A549 (cell line): ENCODE results near the gene TNS1. TPM values are rescaled to one million over a fixed set of nuclear protein-coding genes. Genes with fewer than 3 reads are reported as not detected.

Source experiments
- ATAC-seq, 2 experiments: fragments of 200-7000 bp in 1 of 2; fragments of >200 bp in 1 of 2; cut with Nextera tagmentation in 1 of 2; cut with Tn5 transposase in 1 of 2; 3 replicates each; pipeline versions ENCODE4 v1.8.0 to v1.9.1; 2018 to 2020; ENCODE audit warnings: mild to moderate bottlenecking in 1 of 2, moderate library complexity in 1 of 2
- CTCF ChIA-PET: fragments of 300-600 bp; sonication (Branson Sonifier 250); formaldehyde crosslinking; extraction: SDS; loops from one replicate; lab custom pipeline; 2021; ENCODE audit warnings: antibody characterized with exemption, inconsistent platforms; lab: Yijun Ruan, JAX
- POLR2A ChIA-PET: fragments of 350-600 bp; formaldehyde crosslinking; extraction: SDS; loops from one replicate; lab custom pipeline; 2021; ENCODE audit warnings: antibody characterized with exemption, inconsistent platforms; lab: Yijun Ruan, JAX
- DNase-seq, 2 experiments: peaks; one replicate each; pipeline versions ENCODE4 v3.0.0 to v3.0.0-alpha.2; 2011 to 2016; ENCODE audit warnings: low read depth in 1 of 2, low spot score in 1 of 2
- FAIRE-seq: peaks from 2 replicates; lab custom pipeline; 2011; peaks lifted over from hg19 to GRCh38; lab: Jason Lieb, UNC
- H3K27ac ChIP-seq, 2 experiments: fragments of >200 bp; sonication (Bioruptor Twin); formaldehyde crosslinking; 3 replicates each; pipeline ENCODE4 v1.5.1; 2016 to 2017
- H3K4me1 ChIP-seq: fragments of >200 bp; sonication (Bioruptor Twin); formaldehyde crosslinking; 3 replicates; pipeline ENCODE4 v1.6.1; 2016
- H3K4me2 ChIP-seq: fragments of >200 bp; sonication (Bioruptor Twin); formaldehyde crosslinking; 3 replicates; pipeline ENCODE4 v1.6.1; 2016
- H3K4me3 ChIP-seq: fragments of >200 bp; sonication (Bioruptor Twin); formaldehyde crosslinking; 3 replicates; pipeline ENCODE4 v1.5.1; 2016
- H3K9me3 ChIP-seq: fragments of >200 bp; sonication (Bioruptor Twin); formaldehyde crosslinking; 3 replicates; pipeline ENCODE4 v1.6.1; 2016
- BHLHE40 ChIP-seq: IDR thresholded peaks from 2 replicates; pipeline ENCODE4 v1.6.1; 2012; ENCODE audit warnings: low read depth, low read length, inconsistent platforms
- CEBPB ChIP-seq, 2 experiments: fragments of >200 bp in 1 of 2; sonication (Bioruptor Twin) in 1 of 2; formaldehyde crosslinking in 1 of 2; IDR thresholded peaks; 2 replicates each; pipeline ENCODE4 v1.6.1; 2012 to 2016
- EHF ChIP-seq: fragments of 250-450 bp; sonication (Bioruptor Pico); IDR thresholded peaks from 2 replicates; pipeline ENCODE4 v1.5.0; 2020; ENCODE audit warnings: mild to moderate bottlenecking
- EHMT2 ChIP-seq: fragments of 200-600 bp; sonication (generic); IDR thresholded peaks from 2 replicates; pipeline ENCODE4 v1.6.1; 2016; ENCODE audit warnings: antibody characterized with exemption, low read depth, mild to moderate bottlenecking, moderate library complexity
- GATA3 ChIP-seq: IDR thresholded peaks from 2 replicates; pipeline ENCODE4 v1.6.1; 2012; ENCODE audit warnings: borderline replicate concordance
- KDM1A ChIP-seq: fragments of 200-600 bp; sonication (generic); IDR thresholded peaks from 2 replicates; pipeline ENCODE4 v1.6.1; 2016; ENCODE audit warnings: low read depth, mild to moderate bottlenecking
- MAZ ChIP-seq: fragments of 150-350 bp; IDR thresholded peaks from 2 replicates; pipeline ENCODE4 v1.6.1; 2014; ENCODE audit warnings: antibody characterized with exemption, low read depth, low read length, borderline replicate concordance
- POLR2A ChIP-seq: IDR thresholded peaks from 2 replicates; pipeline ENCODE4 v1.6.1; 2012; ENCODE audit warnings: mild to moderate bottlenecking, low read length
- POLR2AphosphoS2 ChIP-seq: conservative IDR thresholded peaks from 2 replicates; pipeline ENCODE4 v1.6.1; 2012; ENCODE audit warnings: low read length, improper control_type of control experiment, inconsistent platforms
- RFX5 ChIP-seq: fragments of 450-650 bp; IDR thresholded peaks from 2 replicates; pipeline ENCODE4 v1.7.1; 2014; ENCODE audit warnings: antibody characterized with exemption, mild to moderate bottlenecking, moderate library complexity
- SMC3 ChIP-seq: fragments of >200 bp; sonication (Bioruptor Twin); formaldehyde crosslinking; IDR thresholded peaks from 3 replicates; pipeline ENCODE4 v1.6.1; 2018; ENCODE audit warnings: inconsistent platforms
- SREBF2 ChIP-seq: fragments of 450-650 bp; IDR thresholded peaks from 2 replicates; pipeline ENCODE4 v1.6.1; 2014; ENCODE audit warnings: mild to moderate bottlenecking, moderate library complexity
- TFCP2L1 ChIP-seq: fragments of 250-450 bp; sonication (Bioruptor Pico); IDR thresholded peaks from 2 replicates; pipeline ENCODE4 v1.5.0; 2021; ENCODE audit warnings: mild to moderate bottlenecking
- TP53 ChIP-seq: fragments of 250-450 bp; sonication (Bioruptor Pico); IDR thresholded peaks from 2 replicates; pipeline ENCODE4 v1.5.0; 2021; ENCODE audit warnings: mild to moderate bottlenecking, moderate library complexity
- ZC3H11A ChIP-seq: fragments of 450-650 bp; IDR thresholded peaks from 2 replicates; pipeline ENCODE4 v1.6.1; 2014; ENCODE audit warnings: antibody characterized with exemption, mild to moderate bottlenecking
- ZFP36 ChIP-seq: fragments of 450-650 bp; IDR thresholded peaks from 2 replicates; pipeline ENCODE4 v1.6.1; 2014; ENCODE audit warnings: borderline replicate concordance; ENCODE audit not compliant: partially characterized antibody
- WGBS: methylation state at CpG from one replicate; pipeline ENCODE4 v1.1.6; 2017; ENCODE audit errors: missing lambda C conversion rate; 5-methylcytosine and 5-hydroxymethylcytosine counted together
- polyA plus RNA-seq, 4 experiments: library from polyadenylated mRNA; depleted of rRNA in 3 of 4; stranded (reverse); fragments of >200 nt; fragmentation: RNase III in 1 of 4; extraction: RNeasy Plus Mini Kit Qiagen cat#74134 plus additional on column Dnase treatment in 1 of 4; gene quantifications; 2 replicates in 3 of 4; 3 replicates in 1 of 4; pipeline ENCODE4 v1.2.3, GENCODE V29; 2011 to 2017
- TF ChIP-seq, protein P1 (sequence below): fragments of >200 bp; sonication (Bioruptor Twin); formaldehyde crosslinking; IDR thresholded peaks from 3 replicates; pipeline ENCODE4 v1.6.1; 2016
- TF ChIP-seq, protein P2 (sequence below): fragments of 250-450 bp; sonication (Bioruptor Pico); IDR thresholded peaks from 2 replicates; pipeline ENCODE4 v1.5.0; 2021; ENCODE audit warnings: mild to moderate bottlenecking, moderate library complexity, borderline replicate concordance
- TF ChIP-seq, protein P3 (sequence below): fragments of >200 bp; sonication (Bioruptor Twin); formaldehyde crosslinking; IDR thresholded peaks from 2 replicates; pipeline ENCODE4 v1.6.1; 2016

The TNS1 gene
- polyA plus RNA-seq, 2 of the 4 experiments (the other 2 are of a cell fraction) = 4.9 to 10.6 TPM

DNA sequence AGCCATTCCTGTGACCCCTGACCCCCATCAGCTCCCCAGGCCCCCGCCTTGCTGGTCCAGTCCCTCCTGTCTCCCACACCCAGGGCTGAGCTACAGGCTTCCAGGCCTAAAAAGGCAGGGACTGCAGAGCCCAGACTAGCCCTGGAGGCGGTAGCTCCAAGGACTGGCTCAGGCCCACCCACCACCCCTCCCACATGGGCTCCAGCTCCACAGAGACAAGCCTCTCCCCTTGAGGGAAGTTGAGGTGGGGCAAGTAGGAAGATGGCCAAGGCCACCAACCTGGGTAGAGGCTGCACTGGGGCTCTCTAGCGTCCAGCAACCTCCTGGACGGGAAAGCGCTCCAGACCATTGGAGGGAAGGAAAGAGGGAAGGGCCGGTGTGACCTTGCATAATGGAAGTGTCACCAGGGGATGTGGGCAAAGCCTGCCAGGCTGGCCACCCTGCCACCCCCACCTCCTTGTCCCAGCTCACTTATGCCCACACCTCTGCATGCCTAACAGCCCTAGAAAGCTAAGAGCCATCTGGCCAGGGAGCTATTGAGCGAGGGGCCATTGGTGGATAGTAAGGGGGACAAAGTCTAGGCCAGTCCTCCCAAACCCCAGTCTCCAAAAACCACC lies 63.1 kb downstream of the TNS1 start:
- FAIRE-seq (no peak), DNase-seq (no peak), ATAC-seq (no peak)
- Histone ChIP-seq H3K9me3 (no peaks in the 10 kb centered on the region), H3K4me2 (no peak overlapping the region), H3K27ac (0 out of 6 replicates have a peak overlapping the region, but pooled peaks of 1 of the 2 experiments have one; percentile 9), H3K4me3 (no peak overlapping the region), H3K4me1 (peaks cover 62% of the 10 kb centered on the region)
- CTCF ChIA-PET = interaction anchor here (1.1 to 1.4 kb wide), 2 partner anchors 48 to 54 kb away, joined by 3 read pairs; no protein-coding TSS in a partner anchor
- TF ChIP-seq TP53 (CRISPR knock-in tag) = no peak
- no peak for TF ChIP-seq ZFP36
- TF ChIP-seq CEBPB (IDR thresholded peaks at IDR 0.05) = no peak
- no peak for TF ChIP-seq EHMT2
- TF ChIP-seq KDM1A = no peak
- TF ChIP-seq RFX5 = no peak
- TF ChIP-seq, protein P1, sequence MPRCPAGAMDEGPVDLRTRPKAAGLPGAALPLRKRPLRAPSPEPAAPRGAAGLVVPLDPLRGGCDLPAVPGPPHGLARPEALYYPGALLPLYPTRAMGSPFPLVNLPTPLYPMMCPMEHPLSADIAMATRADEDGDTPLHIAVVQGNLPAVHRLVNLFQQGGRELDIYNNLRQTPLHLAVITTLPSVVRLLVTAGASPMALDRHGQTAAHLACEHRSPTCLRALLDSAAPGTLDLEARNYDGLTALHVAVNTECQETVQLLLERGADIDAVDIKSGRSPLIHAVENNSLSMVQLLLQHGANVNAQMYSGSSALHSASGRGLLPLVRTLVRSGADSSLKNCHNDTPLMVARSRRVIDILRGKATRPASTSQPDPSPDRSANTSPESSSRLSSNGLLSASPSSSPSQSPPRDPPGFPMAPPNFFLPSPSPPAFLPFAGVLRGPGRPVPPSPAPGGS = no peak
- no peak for TF ChIP-seq TFCP2L1 (CRISPR knock-in tag)
- TF ChIP-seq EHF (CRISPR knock-in tag) = no peak
- no peak for TF ChIP-seq SMC3
- no peak for TF ChIP-seq MAZ
- TF ChIP-seq, protein P2, sequence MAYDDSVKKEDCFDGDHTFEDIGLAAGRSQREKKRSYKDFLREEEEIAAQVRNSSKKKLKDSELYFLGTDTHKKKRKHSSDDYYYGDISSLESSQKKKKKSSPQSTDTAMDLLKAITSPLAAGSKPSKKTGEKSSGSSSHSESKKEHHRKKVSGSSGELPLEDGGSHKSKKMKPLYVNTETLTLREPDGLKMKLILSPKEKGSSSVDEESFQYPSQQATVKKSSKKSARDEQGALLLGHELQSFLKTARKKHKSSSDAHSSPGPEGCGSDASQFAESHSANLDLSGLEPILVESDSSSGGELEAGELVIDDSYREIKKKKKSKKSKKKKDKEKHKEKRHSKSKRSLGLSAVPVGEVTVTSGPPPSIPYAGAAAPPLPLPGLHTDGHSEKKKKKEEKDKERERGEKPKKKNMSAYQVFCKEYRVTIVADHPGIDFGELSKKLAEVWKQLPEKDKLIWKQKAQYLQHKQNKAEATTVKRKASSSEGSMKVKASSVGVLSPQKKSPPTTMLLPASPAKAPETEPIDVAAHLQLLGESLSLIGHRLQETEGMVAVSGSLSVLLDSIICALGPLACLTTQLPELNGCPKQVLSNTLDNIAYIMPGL (CRISPR knock-in tag) = no peak
- no peak for TF ChIP-seq BHLHE40
- TF ChIP-seq ZC3H11A = no peak
- 83% methylated on average over 6 of the region's 7 CpGs for WGBS
- POLR2A ChIA-PET = no interaction called here

DNA sequence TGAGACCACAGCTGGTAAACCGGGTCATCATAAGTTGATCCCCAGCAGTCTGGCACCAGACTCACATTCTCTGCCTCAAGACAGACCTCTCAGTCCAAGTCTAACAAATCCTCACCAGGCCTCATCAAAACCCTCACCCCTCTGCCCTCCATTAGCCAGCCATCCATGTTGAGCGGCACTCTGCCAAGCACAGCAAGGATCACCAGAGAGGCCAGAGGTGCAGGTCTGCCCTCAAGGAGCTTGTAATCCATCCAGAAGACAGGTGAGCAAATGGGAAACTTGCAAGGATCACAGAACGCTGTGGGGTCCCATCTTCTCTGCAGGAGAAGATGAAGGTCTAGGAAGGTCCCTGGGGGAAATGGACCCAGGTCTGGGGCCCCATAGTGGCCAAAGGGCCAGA lies 63.6 kb downstream of the TNS1 start:
- Histone ChIP-seq H3K4me1 (peaks cover 66% of the 10 kb centered on the region), H3K27ac (no peak overlapping the region), H3K9me3 (no peaks in the 10 kb centered on the region), H3K4me2 (no peak overlapping the region), H3K4me3 (no peak overlapping the region)
- ChIA-PET POLR2A (no interaction called here), CTCF (interaction anchor here (0.6 to 1.4 kb wide), 3 partner anchors 17 to 55 kb away, joined by 3 read pairs; no protein-coding TSS in a partner anchor)
- FAIRE-seq (no peak), ATAC-seq (no peak), DNase-seq (no peak)
- TF ChIP-seq CEBPB (IDR thresholded peaks at IDR 0.05) (no peak), GATA3 (no peak), POLR2AphosphoS2 (no peak), BHLHE40 (no peak), POLR2A (no peak), SREBF2 (no peak)
- WGBS = 70% methylated on average over 3 of the region's 3 CpGs

DNA sequence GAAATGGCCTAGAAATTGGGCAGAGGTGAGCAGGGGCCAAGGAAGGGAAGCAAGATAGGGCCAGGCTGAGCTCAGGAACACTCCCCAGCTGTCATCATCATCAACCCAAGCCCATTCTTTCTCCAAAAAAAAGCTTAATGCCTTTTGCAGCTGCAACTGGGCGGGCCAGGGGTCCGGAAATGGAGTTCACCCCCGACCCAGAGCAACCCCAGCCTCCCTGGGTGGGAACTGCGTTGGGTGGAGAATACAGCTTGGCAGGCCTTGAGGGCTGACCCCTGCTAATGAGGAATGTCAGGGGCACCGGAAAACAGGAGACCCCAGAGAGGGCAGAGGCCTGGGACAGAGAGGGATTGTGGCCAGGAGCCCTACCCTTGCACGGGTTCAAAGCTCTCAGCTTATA lies 64.8 kb downstream of the TNS1 start:
- 62% methylated on average over 5 of the region's 6 CpGs for WGBS

More for the DNA sequence above, 64.8 kb downstream of the TNS1 start:
- no peak for ATAC-seq
- ChIA-PET POLR2A (no interaction called here), CTCF (interaction anchor here (0.7 to 1.7 kb wide), 4 partner anchors 11 to 51 kb away, joined by 3 to 9 read pairs (median 4); no protein-coding TSS in a partner anchor)
- Histone ChIP-seq H3K4me2 (no peak overlapping the region), H3K4me3 (no peak overlapping the region), H3K27ac (peak overlapping the region; percentile 27 to 88; a peak in 2 of 6 replicates), H3K9me3 (no peaks in the 10 kb centered on the region), H3K4me1 (peaks cover 66% of the 10 kb centered on the region)
- TF ChIP-seq, protein P3, sequence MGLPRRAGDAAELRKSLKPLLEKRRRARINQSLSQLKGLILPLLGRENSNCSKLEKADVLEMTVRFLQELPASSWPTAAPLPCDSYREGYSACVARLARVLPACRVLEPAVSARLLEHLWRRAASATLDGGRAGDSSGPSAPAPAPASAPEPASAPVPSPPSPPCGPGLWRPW = no peak
- FAIRE-seq = no peak
- no peak for DNase-seq
